H1 (cell line): ENCODE results near the gene SPPL2B. TPM values are rescaled to one million over a fixed set of nuclear protein-coding genes. Genes with fewer than 3 reads are reported as not detected.
A peak's percentile ranks its signal among the peaks of the same experiment; 100 is the strongest.

Experiments
- KDM5A ChIP-seq: fragments of 200-600 bp; IDR thresholded peaks from 2 replicates; pipeline ENCODE4 v1.7.1; 2012; ENCODE audit warnings: mild to moderate bottlenecking, low read length, inconsistent platforms, mixed read lengths
- NANOG ChIP-seq: IDR thresholded peaks from 2 replicates; pipeline ENCODE4 v1.6.1; 2011; ENCODE audit warnings: low read length, low read depth, mild to moderate bottlenecking, inconsistent platforms; ENCODE audit not compliant: insufficient read depth, poor library complexity, severe bottlenecking
- SIN3A ChIP-seq, 2 experiments: IDR thresholded peaks in 1 of 2; conservative IDR thresholded peaks in 1 of 2; 2 replicates each; pipeline ENCODE4 v1.6.1; 2011 to 2012; ENCODE audit warnings: low read length in 2 of 2, improper control_type of control experiment in 1 of 2, low read depth in 1 of 2, mild to moderate bottlenecking in 1 of 2
- SRF ChIP-seq: IDR thresholded peaks from 2 replicates; pipeline ENCODE4 v1.6.1; 2011; ENCODE audit warnings: mild to moderate bottlenecking, low read depth, low read length, moderate library complexity
- TCF12 ChIP-seq: IDR thresholded peaks from 2 replicates; pipeline ENCODE4 v1.6.1; 2011; ENCODE audit warnings: low read depth, mild to moderate bottlenecking, low read length
- TEAD4 ChIP-seq: IDR thresholded peaks from 2 replicates; pipeline ENCODE4 v1.6.1; 2012; ENCODE audit warnings: low read depth, low read length, inconsistent platforms, mixed read lengths
- polyA plus RNA-seq, 7 experiments: library from polyadenylated mRNA; depleted of rRNA in 3 of 7; stranded (reverse) in 5 of 7; unstranded in 2 of 7; fragments of >200 nt in 5 of 7; fragments of 200-250 nt in 2 of 7; gene quantifications; 1 replicate in 5 of 7; 2 replicates in 1 of 7; 4 replicates in 1 of 7; pipeline versions ENCODE4 v1.2.1 to v1.2.3, GENCODE V29; 2011 to 2013; ENCODE audit warnings: missing spikeins in 2 of 7, mixed read lengths in 2 of 7
- total RNA-seq: library from RNA; stranded (reverse); fragmentation: NEBNext Ultra II Directional; extraction: Animal tissue kit (Norgen Biotek cat#: 25700); gene quantifications from 2 replicates; pipeline ENCODE4 v1.2.1, GENCODE V29; 2021
- TF ChIP-seq, protein P1 (sequence below): fragments of 300-600 bp; sonication (generic); IDR thresholded peaks from 2 replicates; pipeline ENCODE4 v1.7.1; 2012; ENCODE audit warnings: low read length, moderate library complexity, mild to moderate bottlenecking, inconsistent platforms; ENCODE audit not compliant: insufficient replicate concordance
- TF ChIP-seq, protein P2 (sequence below): IDR thresholded peaks from 2 replicates; pipeline ENCODE4 v1.6.1; 2012; ENCODE audit warnings: inconsistent platforms
- TF ChIP-seq, protein P3 (sequence below): IDR thresholded peaks from 2 replicates; pipeline ENCODE4 v1.6.1; 2011; ENCODE audit warnings: low read depth, mild to moderate bottlenecking, low read length; ENCODE audit not compliant: insufficient read depth

The SPPL2B gene
- total and polyA plus RNA-seq, 2 of the 8 experiments (the other 6 are each of a cell fraction or from before 2014, with no cell fraction given), result 34.8 to 55.7 TPM

DNA sequence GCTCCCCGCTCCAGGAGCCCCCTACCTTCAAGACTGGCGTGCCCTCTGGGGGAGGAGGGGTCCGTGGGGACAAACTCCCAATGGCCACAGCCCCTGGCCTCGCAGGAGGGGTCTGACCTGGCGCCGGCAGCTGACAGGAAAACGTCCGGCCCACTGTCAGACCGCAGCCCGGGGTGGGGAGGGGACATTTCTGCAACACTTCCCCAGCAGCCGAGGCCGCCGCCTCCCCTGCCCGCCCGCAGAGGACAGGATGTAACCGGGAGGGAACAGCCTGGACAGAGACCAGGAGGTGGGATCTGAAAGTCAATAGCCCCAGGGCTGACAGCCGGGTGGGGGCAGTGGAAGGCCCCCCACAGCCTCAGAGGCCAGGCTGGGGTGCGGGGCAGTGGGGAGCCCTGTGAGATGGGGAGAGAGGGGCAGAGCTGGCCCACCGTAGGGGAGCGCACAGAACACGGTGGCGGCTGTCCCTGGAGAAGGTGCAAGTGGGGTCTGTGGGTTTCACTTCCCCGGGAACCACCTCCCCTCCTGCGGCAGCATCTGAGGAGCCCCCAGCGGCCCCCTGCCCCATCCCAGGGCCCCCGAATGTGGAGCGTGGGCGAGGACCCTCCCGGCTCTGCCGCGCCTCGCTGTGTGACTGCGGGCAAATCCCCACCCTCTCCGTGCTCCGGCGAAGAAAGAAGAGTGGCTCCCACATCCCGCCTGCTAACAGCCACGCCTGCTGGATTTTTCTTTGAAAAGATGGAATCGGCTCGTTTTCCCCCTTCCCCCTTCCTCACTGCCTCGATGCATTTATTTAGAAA, 46.2 kb upstream of the SPPL2B start, which contains the start of gene PEAK3 (continued):
- TF ChIP-seq, protein P1, sequence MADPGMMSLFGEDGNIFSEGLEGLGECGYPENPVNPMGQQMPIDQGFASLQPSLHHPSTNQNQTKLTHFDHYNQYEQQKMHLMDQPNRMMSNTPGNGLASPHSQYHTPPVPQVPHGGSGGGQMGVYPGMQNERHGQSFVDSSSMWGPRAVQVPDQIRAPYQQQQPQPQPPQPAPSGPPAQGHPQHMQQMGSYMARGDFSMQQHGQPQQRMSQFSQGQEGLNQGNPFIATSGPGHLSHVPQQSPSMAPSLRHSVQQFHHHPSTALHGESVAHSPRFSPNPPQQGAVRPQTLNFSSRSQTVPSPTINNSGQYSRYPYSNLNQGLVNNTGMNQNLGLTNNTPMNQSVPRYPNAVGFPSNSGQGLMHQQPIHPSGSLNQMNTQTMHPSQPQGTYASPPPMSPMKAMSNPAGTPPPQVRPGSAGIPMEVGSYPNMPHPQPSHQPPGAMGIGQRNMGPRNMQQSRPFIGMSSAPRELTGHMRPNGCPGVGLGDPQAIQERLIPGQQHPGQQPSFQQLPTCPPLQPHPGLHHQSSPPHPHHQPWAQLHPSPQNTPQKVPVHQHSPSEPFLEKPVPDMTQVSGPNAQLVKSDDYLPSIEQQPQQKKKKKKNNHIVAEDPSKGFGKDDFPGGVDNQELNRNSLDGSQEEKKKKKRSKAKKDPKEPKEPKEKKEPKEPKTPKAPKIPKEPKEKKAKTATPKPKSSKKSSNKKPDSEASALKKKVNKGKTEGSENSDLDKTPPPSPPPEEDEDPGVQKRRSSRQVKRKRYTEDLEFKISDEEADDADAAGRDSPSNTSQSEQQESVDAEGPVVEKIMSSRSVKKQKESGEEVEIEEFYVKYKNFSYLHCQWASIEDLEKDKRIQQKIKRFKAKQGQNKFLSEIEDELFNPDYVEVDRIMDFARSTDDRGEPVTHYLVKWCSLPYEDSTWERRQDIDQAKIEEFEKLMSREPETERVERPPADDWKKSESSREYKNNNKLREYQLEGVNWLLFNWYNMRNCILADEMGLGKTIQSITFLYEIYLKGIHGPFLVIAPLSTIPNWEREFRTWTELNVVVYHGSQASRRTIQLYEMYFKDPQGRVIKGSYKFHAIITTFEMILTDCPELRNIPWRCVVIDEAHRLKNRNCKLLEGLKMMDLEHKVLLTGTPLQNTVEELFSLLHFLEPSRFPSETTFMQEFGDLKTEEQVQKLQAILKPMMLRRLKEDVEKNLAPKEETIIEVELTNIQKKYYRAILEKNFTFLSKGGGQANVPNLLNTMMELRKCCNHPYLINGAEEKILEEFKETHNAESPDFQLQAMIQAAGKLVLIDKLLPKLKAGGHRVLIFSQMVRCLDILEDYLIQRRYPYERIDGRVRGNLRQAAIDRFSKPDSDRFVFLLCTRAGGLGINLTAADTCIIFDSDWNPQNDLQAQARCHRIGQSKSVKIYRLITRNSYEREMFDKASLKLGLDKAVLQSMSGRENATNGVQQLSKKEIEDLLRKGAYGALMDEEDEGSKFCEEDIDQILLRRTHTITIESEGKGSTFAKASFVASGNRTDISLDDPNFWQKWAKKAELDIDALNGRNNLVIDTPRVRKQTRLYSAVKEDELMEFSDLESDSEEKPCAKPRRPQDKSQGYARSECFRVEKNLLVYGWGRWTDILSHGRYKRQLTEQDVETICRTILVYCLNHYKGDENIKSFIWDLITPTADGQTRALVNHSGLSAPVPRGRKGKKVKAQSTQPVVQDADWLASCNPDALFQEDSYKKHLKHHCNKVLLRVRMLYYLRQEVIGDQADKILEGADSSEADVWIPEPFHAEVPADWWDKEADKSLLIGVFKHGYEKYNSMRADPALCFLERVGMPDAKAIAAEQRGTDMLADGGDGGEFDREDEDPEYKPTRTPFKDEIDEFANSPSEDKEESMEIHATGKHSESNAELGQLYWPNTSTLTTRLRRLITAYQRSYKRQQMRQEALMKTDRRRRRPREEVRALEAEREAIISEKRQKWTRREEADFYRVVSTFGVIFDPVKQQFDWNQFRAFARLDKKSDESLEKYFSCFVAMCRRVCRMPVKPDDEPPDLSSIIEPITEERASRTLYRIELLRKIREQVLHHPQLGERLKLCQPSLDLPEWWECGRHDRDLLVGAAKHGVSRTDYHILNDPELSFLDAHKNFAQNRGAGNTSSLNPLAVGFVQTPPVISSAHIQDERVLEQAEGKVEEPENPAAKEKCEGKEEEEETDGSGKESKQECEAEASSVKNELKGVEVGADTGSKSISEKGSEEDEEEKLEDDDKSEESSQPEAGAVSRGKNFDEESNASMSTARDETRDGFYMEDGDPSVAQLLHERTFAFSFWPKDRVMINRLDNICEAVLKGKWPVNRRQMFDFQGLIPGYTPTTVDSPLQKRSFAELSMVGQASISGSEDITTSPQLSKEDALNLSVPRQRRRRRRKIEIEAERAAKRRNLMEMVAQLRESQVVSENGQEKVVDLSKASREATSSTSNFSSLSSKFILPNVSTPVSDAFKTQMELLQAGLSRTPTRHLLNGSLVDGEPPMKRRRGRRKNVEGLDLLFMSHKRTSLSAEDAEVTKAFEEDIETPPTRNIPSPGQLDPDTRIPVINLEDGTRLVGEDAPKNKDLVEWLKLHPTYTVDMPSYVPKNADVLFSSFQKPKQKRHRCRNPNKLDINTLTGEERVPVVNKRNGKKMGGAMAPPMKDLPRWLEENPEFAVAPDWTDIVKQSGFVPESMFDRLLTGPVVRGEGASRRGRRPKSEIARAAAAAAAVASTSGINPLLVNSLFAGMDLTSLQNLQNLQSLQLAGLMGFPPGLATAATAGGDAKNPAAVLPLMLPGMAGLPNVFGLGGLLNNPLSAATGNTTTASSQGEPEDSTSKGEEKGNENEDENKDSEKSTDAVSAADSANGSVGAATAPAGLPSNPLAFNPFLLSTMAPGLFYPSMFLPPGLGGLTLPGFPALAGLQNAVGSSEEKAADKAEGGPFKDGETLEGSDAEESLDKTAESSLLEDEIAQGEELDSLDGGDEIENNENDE, result no peak
- TF ChIP-seq NANOG, result no peak
- TF ChIP-seq TEAD4, result no peak
- TF ChIP-seq SRF, result no peak
- TF ChIP-seq, protein P2, sequence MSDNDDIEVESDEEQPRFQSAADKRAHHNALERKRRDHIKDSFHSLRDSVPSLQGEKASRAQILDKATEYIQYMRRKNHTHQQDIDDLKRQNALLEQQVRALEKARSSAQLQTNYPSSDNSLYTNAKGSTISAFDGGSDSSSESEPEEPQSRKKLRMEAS, result no peak
- TF ChIP-seq TCF12, result no peak
- TF ChIP-seq SIN3A (conservative IDR thresholded peaks at IDR 0.05 in 1 of 2, IDR thresholded peaks at IDR 0.05 in 1 of 2; ENCODE audit: low read depth in 1 of 2, low read length in 2 of 2), result 0 out of 4 replicates have a peak, but pooled peaks of 1 of the 2 experiments have one; percentile 23
- TF ChIP-seq, protein P3, sequence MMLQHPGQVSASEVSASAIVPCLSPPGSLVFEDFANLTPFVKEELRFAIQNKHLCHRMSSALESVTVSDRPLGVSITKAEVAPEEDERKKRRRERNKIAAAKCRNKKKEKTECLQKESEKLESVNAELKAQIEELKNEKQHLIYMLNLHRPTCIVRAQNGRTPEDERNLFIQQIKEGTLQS, result no peak
- TF ChIP-seq KDM5A, result no peak
